HepG2 (cell line): ENCODE results near the gene ZFP36L2.

Experiments
- EP300 ChIP-seq, 3 experiments: sonication (generic) in 1 of 3; formaldehyde crosslinking in 1 of 3; IDR thresholded peaks; 2 replicates each; pipeline versions ENCODE4 v1.5.1 to v1.6.1; 2011 to 2020; ENCODE audit warnings: low read depth in 2 of 3, low read length in 2 of 3, borderline replicate concordance in 1 of 3, improper control_type of control experiment in 1 of 3, mild to moderate bottlenecking in 1 of 3, missing genetic modification reagents in 1 of 3, moderate library complexity in 1 of 3
- ERF ChIP-seq: IDR thresholded peaks from 2 replicates; pipeline ENCODE4 v1.6.1; 2018; ENCODE audit warnings: missing biosample characterization, missing genetic modification reagents
- FOXO1 ChIP-seq: sonication (generic); formaldehyde crosslinking; IDR thresholded peaks from 2 replicates; pipeline ENCODE4 v1.4.0; 2020; ENCODE audit warnings: missing genetic modification reagents
- MTA3 ChIP-seq: sonication (generic); formaldehyde crosslinking; IDR thresholded peaks from 2 replicates; pipeline ENCODE4 v1.4.0; 2020; ENCODE audit warnings: missing genetic modification reagents
- MTF2 ChIP-seq: sonication (generic); formaldehyde crosslinking; IDR thresholded peaks from 2 replicates; pipeline ENCODE4 v1.5.0; 2020; ENCODE audit warnings: missing genetic modification reagents, borderline replicate concordance
- NCOA5 ChIP-seq: sonication (generic); formaldehyde crosslinking; IDR thresholded peaks from 2 replicates; pipeline ENCODE4 v1.4.0; 2020; ENCODE audit warnings: missing genetic modification reagents
- WIZ ChIP-seq: sonication (generic); formaldehyde crosslinking; IDR thresholded peaks from 2 replicates; pipeline ENCODE4 v1.5.1; 2020; ENCODE audit warnings: mild to moderate bottlenecking, missing genetic modification reagents
- ZC3H13 ChIP-seq: sonication (generic); formaldehyde crosslinking; IDR thresholded peaks from 2 replicates; pipeline ENCODE4 v1.8.1; 2023; ENCODE audit warnings: mild to moderate bottlenecking, missing genetic modification reagents, moderate library complexity
- ZNF235 ChIP-seq: sonication (generic); formaldehyde crosslinking; IDR thresholded peaks from 2 replicates; pipeline ENCODE4 v1.8.1; 2023; ENCODE audit warnings: mild to moderate bottlenecking, missing genetic modification reagents, borderline replicate concordance
- ZNF720 ChIP-seq: sonication (generic); formaldehyde crosslinking; IDR thresholded peaks from 2 replicates; pipeline ENCODE4 v1.4.0; 2020; ENCODE audit warnings: missing genetic modification reagents
- ZNF841 ChIP-seq: sonication (generic); formaldehyde crosslinking; IDR thresholded peaks from 2 replicates; pipeline ENCODE4 v1.8.1; 2023; ENCODE audit warnings: missing genetic modification reagents, borderline replicate concordance
- TF ChIP-seq, protein P1 (sequence below), 2 experiments: IDR thresholded peaks; 2 replicates each; pipeline ENCODE4 v1.6.1; 2011 to 2012; ENCODE audit warnings: low read length in 2 of 2, borderline replicate concordance in 1 of 2, low read depth in 1 of 2, mild to moderate bottlenecking in 1 of 2, moderate library complexity in 1 of 2
- TF ChIP-seq, protein P2 (sequence below): sonication (generic); formaldehyde crosslinking; IDR thresholded peaks from 2 replicates; pipeline ENCODE4 v1.5.0; 2020; ENCODE audit warnings: mild to moderate bottlenecking, missing genetic modification reagents, moderate library complexity
- TF ChIP-seq, protein P3 (sequence below): sonication (generic); formaldehyde crosslinking; IDR thresholded peaks from 2 replicates; pipeline ENCODE4 v1.5.1; 2020; ENCODE audit warnings: mild to moderate bottlenecking, missing genetic modification reagents, borderline replicate concordance

DNA sequence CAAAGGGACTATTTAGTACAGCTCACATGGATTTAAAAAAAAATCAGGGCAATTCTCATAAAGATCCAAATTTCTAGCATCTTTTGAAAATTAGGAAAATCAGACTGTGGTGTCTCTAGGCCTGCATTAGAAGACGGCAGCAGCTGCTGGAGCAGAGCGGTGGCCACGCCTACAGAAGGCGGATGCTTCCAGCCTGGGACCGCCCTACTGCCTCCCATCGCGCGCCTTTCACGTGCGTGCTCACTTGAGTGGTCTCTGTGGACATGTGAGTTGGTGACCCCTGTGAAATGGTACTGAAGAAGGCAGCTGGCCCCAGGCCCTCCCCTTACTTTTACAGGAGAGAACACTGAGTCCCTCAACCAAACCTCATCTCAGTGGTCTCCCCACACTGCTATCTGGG, 15.2 kb upstream of the ZFP36L2 start:
- TF ChIP-seq MTF2 (no peak), WIZ (CRISPR knock-in tag) (no peak), NCOA5 (CRISPR knock-in tag) (no peak), MTA3 (no peak), ZNF720 (no peak), ZNF841 (CRISPR knock-in tag) (no peak), ZNF235 (CRISPR knock-in tag) (no peak), ERF (CRISPR knock-in tag) (no peak), EP300 (IDR thresholded peaks at IDR 0.05; ENCODE audit: low read depth in 2 of 2, low read length in 2 of 2) (no peak), EP300 (CRISPR knock-in tag; IDR thresholded peaks at IDR 0.05; ENCODE audit: borderline replicate concordance) (no peak), ZC3H13 (CRISPR knock-in tag) (no peak), FOXO1 (CRISPR knock-in tag) (no peak)
- TF ChIP-seq, protein P1, sequence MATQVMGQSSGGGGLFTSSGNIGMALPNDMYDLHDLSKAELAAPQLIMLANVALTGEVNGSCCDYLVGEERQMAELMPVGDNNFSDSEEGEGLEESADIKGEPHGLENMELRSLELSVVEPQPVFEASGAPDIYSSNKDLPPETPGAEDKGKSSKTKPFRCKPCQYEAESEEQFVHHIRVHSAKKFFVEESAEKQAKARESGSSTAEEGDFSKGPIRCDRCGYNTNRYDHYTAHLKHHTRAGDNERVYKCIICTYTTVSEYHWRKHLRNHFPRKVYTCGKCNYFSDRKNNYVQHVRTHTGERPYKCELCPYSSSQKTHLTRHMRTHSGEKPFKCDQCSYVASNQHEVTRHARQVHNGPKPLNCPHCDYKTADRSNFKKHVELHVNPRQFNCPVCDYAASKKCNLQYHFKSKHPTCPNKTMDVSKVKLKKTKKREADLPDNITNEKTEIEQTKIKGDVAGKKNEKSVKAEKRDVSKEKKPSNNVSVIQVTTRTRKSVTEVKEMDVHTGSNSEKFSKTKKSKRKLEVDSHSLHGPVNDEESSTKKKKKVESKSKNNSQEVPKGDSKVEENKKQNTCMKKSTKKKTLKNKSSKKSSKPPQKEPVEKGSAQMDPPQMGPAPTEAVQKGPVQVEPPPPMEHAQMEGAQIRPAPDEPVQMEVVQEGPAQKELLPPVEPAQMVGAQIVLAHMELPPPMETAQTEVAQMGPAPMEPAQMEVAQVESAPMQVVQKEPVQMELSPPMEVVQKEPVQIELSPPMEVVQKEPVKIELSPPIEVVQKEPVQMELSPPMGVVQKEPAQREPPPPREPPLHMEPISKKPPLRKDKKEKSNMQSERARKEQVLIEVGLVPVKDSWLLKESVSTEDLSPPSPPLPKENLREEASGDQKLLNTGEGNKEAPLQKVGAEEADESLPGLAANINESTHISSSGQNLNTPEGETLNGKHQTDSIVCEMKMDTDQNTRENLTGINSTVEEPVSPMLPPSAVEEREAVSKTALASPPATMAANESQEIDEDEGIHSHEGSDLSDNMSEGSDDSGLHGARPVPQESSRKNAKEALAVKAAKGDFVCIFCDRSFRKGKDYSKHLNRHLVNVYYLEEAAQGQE (IDR thresholded peaks at IDR 0.05; ENCODE audit: borderline replicate concordance in 1 of 2, low read depth in 1 of 2, low read length in 2 of 2) = no peak
- TF ChIP-seq, protein P2, sequence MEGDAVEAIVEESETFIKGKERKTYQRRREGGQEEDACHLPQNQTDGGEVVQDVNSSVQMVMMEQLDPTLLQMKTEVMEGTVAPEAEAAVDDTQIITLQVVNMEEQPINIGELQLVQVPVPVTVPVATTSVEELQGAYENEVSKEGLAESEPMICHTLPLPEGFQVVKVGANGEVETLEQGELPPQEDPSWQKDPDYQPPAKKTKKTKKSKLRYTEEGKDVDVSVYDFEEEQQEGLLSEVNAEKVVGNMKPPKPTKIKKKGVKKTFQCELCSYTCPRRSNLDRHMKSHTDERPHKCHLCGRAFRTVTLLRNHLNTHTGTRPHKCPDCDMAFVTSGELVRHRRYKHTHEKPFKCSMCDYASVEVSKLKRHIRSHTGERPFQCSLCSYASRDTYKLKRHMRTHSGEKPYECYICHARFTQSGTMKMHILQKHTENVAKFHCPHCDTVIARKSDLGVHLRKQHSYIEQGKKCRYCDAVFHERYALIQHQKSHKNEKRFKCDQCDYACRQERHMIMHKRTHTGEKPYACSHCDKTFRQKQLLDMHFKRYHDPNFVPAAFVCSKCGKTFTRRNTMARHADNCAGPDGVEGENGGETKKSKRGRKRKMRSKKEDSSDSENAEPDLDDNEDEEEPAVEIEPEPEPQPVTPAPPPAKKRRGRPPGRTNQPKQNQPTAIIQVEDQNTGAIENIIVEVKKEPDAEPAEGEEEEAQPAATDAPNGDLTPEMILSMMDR (CRISPR knock-in tag) = no peak
- TF ChIP-seq, protein P3, sequence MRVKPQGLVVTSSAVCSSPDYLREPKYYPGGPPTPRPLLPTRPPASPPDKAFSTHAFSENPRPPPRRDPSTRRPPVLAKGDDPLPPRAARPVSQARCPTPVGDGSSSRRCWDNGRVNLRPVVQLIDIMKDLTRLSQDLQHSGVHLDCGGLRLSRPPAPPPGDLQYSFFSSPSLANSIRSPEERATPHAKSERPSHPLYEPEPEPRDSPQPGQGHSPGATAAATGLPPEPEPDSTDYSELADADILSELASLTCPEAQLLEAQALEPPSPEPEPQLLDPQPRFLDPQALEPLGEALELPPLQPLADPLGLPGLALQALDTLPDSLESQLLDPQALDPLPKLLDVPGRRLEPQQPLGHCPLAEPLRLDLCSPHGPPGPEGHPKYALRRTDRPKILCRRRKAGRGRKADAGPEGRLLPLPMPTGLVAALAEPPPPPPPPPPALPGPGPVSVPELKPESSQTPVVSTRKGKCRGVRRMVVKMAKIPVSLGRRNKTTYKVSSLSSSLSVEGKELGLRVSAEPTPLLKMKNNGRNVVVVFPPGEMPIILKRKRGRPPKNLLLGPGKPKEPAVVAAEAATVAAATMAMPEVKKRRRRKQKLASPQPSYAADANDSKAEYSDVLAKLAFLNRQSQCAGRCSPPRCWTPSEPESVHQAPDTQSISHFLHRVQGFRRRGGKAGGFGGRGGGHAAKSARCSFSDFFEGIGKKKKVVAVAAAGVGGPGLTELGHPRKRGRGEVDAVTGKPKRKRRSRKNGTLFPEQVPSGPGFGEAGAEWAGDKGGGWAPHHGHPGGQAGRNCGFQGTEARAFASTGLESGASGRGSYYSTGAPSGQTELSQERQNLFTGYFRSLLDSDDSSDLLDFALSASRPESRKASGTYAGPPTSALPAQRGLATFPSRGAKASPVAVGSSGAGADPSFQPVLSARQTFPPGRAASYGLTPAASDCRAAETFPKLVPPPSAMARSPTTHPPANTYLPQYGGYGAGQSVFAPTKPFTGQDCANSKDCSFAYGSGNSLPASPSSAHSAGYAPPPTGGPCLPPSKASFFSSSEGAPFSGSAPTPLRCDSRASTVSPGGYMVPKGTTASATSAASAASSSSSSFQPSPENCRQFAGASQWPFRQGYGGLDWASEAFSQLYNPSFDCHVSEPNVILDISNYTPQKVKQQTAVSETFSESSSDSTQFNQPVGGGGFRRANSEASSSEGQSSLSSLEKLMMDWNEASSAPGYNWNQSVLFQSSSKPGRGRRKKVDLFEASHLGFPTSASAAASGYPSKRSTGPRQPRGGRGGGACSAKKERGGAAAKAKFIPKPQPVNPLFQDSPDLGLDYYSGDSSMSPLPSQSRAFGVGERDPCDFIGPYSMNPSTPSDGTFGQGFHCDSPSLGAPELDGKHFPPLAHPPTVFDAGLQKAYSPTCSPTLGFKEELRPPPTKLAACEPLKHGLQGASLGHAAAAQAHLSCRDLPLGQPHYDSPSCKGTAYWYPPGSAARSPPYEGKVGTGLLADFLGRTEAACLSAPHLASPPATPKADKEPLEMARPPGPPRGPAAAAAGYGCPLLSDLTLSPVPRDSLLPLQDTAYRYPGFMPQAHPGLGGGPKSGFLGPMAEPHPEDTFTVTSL (CRISPR knock-in tag) = no peak
